Spleen (tissue), 7 donors: Measurements from ENCODE around the gene LCN9.

ENCODE experiments used
- CTCF ChIP-seq, 11 experiments: fragments of 200-600 bp in 7 of 11; fragments of 450-650 bp in 4 of 11; sonication (generic) in 4 of 11; IDR thresholded peaks in 8 of 11; conservative IDR thresholded peaks in 3 of 11; 1 replicate in 7 of 11; 2 replicates in 4 of 11; pipeline versions ENCODE4 v1.4.0 to v1.8.0; 2016 to 2021; ENCODE audit warnings: antibody characterized with exemption in 11 of 11, inconsistent platforms in 4 of 11, mild to moderate bottlenecking in 1 of 11
- POLR2A ChIP-seq, 3 donors: fragments of 450-650 bp; IDR thresholded peaks; one replicate each; pipeline ENCODE4 v1.5.1; 2017; ENCODE audit warnings: antibody characterized with exemption in 3 of 3, mild to moderate bottlenecking in 1 of 3
- POLR2AphosphoS5 ChIP-seq, 3 donors: sonication (generic); formaldehyde crosslinking; IDR thresholded peaks; one replicate each; pipeline ENCODE4 v1.5.1; 2017; ENCODE audit warnings: antibody characterized with exemption in 3 of 3
- donor health status: DM: no; HTN: no; CAD: no; lungs with moderate emphysema.
- donor health status: DM: no; HTN: no; CAD: no.
- donor health status: DM: no; HTN: no; CAD: no.

- TF ChIP-seq CTCF (IDR thresholded peaks at IDR 0.05 in 8 of 11, conservative IDR thresholded peaks at IDR 0.05 in 3 of 11) (no peak), POLR2A (IDR thresholded peaks at IDR 0.05) (no peak), POLR2AphosphoS5 (IDR thresholded peaks at IDR 0.05) (no peak)
These were observed 33.3 kb downstream of the LCN9 start for GRCh38 chr9:135696446-135696845.
